Cerebellar cortex (tissue), 1 donor: ENCODE results near the gene UBTFL1.
"Not testable (repeated sequence)": the region's sequence is repeated elsewhere in the genome, so short reads cannot be mapped to it uniquely, and the experiment has no call there.

Experiments used
- DNase-seq: peaks from one replicate; pipeline ENCODE4 v3.0.0-alpha.2; 2015; ENCODE audit warnings: low spot score

The UBTFL1 gene, protein sequence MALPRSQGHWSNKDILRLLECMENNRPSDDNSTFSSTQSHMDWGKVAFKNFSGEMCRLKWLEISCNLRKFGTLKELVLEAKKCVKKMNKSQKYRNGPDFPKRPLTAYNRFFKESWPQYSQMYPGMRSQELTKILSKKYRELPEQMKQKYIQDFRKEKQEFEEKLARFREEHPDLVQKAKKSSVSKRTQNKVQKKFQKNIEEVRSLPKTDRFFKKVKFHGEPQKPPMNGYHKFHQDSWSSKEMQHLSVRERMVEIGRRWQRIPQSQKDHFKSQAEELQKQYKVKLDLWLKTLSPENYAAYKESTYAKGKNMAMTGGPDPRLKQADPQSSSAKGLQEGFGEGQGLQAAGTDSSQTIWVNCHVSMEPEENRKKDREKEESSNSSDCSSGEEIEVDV

DNA sequence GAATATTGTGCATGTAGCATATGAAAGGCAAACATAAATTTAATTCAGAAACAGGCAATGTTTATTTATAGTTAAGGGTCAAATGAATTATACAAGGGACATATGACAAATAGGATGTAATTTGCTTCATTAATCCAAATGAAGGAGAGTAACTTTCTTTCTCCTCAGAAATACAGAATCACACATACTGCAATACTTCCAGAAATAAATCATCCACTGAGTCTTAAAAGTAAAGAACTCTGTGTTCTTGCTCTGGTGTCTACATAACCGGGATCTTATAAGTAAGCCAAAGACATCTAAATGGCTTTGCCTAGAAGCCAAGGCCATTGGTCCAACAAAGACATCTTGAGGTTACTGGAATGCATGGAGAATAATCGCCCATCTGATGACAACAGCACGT is at the start of gene UBTFL1:
UBTFL1 (plus strand) TSS at position 301 of the 400 bp plus-strand sequence; CDS start at position 301, 0 bp downstream.
- DNase-seq, result not testable (repeated sequence)

DNA sequence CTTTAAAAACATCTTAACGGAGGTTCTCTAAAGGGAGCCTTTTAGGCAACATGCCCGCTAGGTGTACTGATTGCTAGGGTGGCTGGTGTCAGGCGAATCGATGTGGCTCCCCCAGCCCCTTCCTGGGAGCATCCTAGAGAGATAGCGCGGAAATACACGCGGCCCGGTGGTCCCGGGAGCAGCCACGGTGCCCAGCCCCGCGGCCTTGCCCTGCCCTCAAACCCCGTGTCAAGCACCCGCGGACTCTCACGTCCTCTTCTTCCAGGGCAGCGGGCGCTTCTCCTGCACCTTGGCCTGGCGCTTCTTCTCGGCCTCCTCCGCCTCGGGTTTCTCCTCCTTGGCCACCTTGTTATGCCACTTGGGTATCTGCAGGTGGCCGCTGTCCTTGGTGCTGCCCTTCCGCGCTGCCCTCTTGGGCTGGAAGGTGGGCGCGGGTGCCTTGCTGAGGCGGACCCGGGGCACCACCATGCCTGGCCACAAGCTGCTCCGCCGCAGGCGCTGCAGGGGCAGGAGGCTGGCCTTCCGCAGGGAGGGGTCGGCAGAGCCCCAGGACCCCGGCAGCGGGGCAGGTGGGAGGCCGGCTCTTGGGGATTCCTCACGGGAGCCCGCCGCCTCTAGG is 34.0 kb upstream of the UBTFL1 start:
- not testable (repeated sequence) for DNase-seq

DNA sequence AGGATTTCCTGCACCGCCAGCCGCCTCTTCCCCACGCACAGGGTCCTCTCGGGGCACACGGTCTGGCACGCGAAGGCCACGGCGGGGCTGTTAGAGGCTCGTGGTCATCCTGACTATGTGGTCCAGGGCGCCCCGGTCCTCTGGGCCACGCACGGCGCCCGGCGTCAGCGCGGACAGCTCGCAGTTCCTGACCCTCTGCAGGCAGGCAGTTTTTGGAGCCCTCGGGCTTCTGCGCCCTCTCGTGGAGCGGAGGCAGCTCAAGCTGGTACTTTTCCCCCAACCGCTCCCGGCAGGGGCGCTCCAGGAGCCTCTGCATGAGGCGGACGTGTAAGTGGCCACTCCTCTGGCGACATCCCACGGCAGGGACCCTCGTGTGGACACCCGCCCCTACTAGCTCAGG is 33.4 kb upstream of the UBTFL1 start:
- DNase-seq, result not testable (repeated sequence)

DNA sequence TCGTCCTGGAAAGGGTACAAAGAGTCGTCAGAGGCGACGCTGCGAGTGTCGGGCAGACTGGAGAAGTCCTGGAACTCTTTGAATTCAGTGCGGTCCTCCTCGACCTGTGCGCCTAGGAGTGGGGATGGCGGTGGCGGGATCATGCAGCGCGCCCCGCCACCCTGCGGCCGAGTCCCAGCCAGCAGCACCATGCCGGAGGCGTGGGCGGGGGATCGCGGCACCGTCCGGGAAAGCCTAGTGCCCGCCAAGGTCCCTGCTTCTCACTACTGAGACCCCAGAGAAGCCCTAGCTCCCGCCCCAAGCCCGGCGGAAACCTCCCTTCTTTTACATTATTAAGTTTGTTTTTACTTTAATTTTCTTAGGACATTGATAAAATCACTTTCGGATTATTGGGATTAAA is 32.2 kb upstream of the UBTFL1 start:
- not testable (repeated sequence) for DNase-seq

DNA sequence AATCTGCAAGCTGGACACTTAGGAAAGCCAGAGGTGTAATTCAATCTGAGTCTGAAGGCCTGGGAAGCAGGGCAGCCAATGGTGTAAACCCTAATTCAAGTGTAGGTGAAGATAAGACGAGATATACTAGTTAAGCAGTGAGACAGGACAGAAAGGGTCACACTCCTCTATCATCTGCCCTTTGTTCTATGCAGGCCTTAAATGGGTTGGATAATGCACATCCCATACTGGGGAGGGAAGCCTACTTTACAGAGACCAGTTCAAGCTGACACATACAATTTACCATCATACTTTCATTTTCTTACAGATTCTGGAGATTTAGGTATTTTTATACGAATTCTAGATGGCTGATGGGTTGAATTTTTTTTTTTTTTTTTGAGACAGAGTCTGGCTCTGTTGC is 3.0 kb downstream of the UBTFL1 start:
- not testable (repeated sequence) for DNase-seq

DNA sequence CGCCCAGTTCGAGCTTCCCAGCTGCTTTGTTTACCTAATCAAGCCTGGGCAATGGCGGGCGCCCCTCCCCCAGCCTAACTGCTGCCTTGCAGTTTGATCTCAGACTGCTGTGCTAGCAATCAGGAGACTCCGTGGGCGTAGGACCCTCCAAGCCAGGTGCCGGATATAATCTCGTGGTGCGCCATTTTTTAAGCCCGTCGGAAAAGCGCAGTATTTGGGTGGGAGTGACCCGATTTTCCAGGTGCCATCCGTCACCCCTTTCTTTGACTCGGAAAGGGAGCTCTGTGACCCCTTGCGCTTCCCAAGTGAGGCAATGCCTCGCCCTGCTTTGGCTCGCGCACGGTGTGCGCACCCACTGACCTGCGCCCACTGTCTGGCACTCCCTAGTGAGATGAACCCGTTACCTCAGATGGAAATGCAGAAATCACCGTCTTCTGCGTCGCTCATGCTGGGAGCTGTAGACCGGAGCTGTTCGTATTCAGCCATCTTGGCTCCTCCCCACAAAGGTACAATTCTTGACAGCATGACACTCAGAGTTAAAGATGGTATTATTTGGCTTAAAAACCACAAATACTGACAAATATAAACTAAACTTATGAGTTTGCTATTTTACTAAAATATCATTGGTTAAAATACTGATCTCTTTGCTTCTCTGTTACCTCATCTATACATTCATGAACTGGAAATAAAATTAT is 9.6 kb downstream of the UBTFL1 start:
- DNase-seq, result not testable (repeated sequence)

DNA sequence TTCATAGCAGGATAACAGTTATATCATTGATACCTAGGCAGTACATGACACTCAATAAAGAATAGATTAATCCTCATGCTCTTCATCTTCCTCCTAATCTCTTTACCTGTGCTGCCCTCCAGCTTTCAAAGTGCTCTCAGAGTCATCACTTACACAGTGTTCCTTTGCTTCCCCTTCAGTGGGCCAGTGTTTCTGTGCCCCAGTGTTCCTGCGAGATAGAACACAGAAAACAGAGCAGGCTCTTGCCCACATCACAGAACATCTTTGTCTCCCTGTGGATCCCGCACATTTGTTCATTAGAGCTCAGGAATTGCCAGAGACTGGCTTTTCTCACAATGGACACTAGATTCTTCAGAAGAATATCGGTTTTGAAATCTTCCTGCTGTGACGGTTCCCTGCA is 12.5 kb downstream of the UBTFL1 start:
- not testable (repeated sequence) for DNase-seq

DNA sequence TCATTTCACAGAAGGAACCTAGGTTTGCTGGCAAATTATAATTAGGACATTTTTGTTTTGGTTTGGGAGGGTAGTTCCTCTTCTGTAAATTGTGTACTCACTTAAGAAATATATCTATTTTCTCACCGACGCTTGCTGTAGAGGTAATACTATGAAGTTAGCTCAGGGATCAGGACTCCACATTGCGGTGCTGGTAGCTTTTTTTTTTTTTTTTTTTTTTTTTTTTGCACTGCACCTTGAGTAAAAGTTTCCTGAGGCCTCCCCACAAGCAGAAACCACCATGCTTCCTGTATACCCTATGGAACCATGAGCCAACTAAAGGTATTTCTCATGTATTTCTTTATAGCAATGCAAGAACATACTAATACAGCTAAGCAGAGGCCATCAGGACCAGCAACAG is 14.7 kb downstream of the UBTFL1 start:
- DNase-seq, result no peak

DNA sequence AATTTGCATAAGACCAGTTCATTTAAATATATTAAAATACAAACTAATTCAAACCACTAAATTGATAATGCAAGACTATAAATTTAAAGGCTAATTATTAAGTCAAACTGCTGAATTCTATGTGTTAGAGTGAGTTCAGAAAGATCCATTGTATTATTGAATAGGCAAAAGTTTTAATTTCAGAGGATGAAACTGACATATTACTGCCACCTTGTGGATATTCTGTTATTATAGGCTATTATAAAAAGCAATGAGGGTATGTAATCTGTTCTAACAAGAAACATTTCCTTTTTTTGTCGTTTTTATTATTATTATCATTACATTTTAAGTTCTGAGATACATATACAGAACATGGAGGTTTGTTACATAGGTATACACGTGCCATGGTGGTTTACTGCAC is 27.8 kb downstream of the UBTFL1 start:
- no peak for DNase-seq

DNA sequence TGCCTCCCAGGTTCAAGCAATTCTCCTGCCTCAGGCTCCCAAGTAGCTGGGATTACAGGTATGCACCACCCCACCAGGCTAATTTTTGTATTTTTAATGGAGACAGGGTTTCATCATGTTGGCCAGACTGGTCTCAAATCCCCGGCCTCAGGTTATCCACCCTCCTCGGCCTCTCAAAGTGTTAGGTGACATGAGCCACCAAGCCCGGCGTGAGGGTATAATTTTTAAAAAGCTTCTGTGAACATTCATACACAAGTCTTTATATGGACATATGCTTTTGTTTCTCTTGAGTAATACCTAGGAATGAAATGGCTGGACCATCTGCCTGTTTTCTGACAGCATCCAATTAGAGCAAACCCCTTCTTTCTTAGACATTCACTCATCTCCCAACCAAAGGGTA is 34.4 kb downstream of the UBTFL1 start:
- DNase-seq, result no peak

DNA sequence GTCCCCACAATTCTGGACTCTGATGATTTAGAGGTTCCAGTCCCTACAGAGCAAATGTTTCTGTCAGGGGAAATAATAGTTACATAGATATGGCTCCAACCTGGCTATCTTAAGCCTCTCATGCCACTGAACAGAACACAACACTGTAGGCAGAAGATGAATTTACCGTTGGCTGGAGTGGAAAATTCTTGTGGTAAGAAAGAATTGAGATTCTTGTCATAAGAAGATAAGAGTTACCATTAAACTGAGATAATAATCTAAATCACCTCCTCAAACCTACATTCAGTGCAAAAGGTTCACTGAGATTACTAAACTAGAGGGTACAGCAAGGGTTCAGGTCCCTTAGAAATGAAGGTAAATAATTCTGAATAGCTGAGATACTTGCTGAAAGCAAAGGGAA is 38.6 kb downstream of the UBTFL1 start:
- DNase-seq, result no peak

DNA sequence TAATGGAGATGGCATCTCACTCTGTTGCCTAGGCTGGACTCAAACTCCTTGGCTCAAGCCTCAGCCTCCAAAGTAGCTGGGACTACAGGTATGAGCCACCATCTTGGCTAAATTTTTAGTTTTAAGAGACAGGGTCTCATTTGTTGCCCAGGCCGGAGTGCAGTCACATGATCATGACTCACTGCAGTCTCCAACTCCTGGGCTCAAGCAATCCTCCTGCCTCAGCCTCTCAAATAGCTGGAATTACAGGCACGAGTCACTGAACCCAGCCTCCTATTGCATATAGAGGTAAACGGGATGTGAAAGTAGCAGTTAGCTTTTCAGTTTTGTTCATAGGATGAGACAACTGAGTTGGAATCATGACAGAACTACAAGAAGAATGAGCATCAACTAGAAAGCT is 39.2 kb downstream of the UBTFL1 start:
- no peak for DNase-seq

DNA sequence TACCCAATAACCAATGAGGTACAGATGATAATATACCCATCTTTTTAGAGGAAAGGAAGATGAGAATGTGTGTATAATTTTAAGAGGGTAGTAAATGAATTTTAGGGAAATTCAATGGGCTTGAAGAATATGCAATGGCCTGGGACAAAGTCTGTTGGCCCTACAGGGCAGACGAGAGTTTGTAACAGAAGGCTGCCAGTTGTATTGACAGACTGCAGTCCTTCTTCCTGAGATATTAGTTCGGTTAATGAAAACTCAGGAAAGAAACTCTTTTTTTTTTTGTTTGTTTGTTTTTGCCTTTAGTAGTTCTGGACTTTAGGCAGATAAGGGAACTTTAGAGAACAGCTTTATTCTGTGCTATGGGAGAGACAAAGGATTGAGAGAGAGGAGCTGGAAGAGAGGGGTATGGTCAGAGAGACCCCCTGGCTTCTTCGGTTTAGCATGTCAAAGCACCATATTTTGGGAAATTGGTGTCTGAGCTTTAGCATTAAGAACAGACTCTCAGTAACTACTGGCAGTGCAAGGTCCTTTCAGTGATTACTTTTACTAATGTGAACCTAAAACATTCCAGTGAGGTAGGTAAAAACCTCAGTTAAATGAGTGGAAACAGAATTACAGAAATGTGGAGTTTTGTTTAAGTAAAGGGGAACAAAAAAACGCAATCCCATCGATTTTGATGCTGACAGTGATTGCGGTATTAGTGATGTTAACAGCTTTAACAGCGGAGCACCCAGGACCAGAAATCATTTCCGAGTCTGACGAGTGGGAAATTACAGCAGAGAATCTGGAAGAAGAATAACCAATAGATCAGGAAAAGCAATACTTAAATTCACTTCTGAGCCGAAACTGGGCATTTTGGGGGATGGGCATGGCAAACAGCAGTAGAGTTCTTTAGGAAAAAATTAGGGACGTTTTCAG is 48.1 kb downstream of the UBTFL1 start:
- no peak for DNase-seq

DNA sequence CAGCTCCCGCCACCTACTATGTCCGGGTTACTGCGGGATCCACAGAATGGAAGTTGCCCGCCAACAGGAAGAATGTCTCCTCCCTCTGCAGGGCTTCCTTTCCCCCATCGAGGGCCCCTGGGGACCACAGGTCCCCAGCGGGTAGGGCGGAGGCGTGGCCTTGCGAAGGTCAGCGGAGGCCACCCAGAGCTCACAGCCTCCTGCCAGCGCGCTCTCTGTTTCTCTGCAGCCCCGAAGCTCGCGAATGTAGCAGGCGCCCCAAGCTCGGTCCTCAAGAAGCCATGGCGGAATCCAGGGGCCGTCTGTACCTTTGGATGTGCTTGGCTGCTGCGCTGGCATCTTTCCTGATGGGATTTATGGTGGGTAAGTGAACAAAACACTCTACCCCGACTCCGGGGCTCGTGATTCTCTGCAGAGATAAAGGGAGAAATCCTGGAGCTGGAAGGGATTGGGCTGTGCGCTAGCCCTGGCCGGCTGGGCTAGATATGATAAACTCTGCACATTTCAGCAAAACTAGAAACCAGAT is 48.8 kb downstream of the UBTFL1 start, which contains the start of gene NAALAD2:
NAALAD2 (plus strand) TSS at position 186 of the 526 bp plus-strand sequence; CDS start at position 282, 96 bp downstream.
- DNase-seq, result no peak

DNA sequence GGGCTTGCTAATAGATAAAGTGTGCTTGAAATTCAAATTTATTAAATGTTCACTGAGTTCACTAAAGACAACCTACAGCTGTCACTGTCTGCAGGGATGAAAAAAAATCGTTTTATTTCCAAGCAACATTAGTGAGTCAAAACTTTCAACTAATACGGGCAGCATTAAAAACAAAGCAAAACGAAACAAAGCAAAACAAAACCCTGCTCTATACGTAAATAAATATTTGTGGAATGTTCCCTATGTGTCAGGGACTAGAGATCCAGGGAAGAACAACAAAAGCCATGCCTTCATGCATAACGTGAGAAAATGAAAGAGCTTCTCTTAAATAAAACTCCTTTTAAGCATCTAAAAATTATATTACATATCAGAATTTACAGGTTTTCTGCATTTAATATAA is 49.3 kb downstream of the UBTFL1 start:
- no peak for DNase-seq
